Colonic mucosa (tissue), 4 donors: ENCODE data around the gene NPTX1. TPM values are rescaled to one million over a fixed set of nuclear protein-coding genes. Genes with fewer than 3 reads are reported as not detected.
"Not testable (repeated sequence)": the region's sequence is repeated elsewhere in the genome, so short reads cannot be mapped to it uniquely, and the experiment has no call there.

Experiments used
- DNase-seq: peaks from one replicate; pipeline ENCODE4 v3.0.0-alpha.2; 2020
- H3K27ac ChIP-seq: fragments of 200-600 bp; one replicate; pipeline ENCODE4 v1.8.0; 2021
- H3K27me3 ChIP-seq: fragments of 200-600 bp; one replicate; pipeline ENCODE4 v1.8.0; 2021
- H3K36me3 ChIP-seq: fragments of 200-600 bp; one replicate; pipeline ENCODE4 v1.8.0; 2021
- H3K4me1 ChIP-seq: fragments of 200-600 bp; one replicate; pipeline ENCODE4 v1.8.0; 2021; ENCODE audit warnings: mild to moderate bottlenecking
- H3K4me3 ChIP-seq: fragments of 200-600 bp; one replicate; pipeline ENCODE4 v1.8.0; 2021
- H3K9ac ChIP-seq, 2 donors: one replicate each; pipeline ENCODE4 v1.7.0; 2013; ENCODE audit warnings: control low read depth in 2 of 2, low read depth in 2 of 2, low read length in 2 of 2
- H3K9me3 ChIP-seq: fragments of 200-600 bp; one replicate; pipeline ENCODE4 v1.8.0; 2021
- intact Hi-C: fragments of 100-400 bp; cut with DNase I; formaldehyde crosslinking; loops from one replicate; pipeline ENCODE4 v1.14.1; 2022
- total RNA-seq, 2 donors: library from RNA; stranded (reverse); fragmentation: NEBNext Ultra II Directional in 1 of 2; extraction: Animal tissue kit (Norgen Biotek cat#: 25700) in 1 of 2; gene quantifications; one replicate each; pipeline ENCODE4 v1.2.1, GENCODE V29; 2021
- TF ChIP-seq, protein P1 (sequence below): fragments of 200-600 bp; IDR thresholded peaks from one replicate; pipeline ENCODE4 v1.8.0; 2022; ENCODE audit warnings: antibody characterized with exemption, mild to moderate bottlenecking
- donor health status: healthy.
- donor health status: DM: no; HTN: no; CAD: no.
- donor health status: DM: no; HTN: no; CAD: no.

The NPTX1 gene
- total RNA-seq, 2 donors from 2014 or later, result 0.10 to 7.1 TPM

DNA sequence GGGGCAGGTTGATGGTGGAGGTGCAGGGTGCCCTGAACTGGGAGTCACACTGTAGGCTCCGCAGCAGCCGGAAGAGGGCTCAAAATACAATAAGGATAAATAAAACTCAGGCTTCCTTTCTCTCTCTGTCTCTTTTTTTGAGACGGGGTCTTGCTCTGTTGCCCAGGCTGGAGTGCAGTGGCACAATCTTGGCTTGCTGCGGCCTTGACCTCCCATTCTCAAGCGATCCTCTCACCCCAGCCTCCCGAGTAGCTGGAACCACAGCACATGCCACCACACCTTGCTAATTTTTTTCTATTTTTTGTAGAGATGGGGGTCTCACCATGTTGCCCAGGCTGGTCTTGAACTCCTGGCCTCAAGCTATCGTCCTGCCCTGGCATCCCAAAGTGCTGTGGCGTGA is 32.9 kb upstream of the NPTX1 start:
- TF ChIP-seq, protein P1, sequence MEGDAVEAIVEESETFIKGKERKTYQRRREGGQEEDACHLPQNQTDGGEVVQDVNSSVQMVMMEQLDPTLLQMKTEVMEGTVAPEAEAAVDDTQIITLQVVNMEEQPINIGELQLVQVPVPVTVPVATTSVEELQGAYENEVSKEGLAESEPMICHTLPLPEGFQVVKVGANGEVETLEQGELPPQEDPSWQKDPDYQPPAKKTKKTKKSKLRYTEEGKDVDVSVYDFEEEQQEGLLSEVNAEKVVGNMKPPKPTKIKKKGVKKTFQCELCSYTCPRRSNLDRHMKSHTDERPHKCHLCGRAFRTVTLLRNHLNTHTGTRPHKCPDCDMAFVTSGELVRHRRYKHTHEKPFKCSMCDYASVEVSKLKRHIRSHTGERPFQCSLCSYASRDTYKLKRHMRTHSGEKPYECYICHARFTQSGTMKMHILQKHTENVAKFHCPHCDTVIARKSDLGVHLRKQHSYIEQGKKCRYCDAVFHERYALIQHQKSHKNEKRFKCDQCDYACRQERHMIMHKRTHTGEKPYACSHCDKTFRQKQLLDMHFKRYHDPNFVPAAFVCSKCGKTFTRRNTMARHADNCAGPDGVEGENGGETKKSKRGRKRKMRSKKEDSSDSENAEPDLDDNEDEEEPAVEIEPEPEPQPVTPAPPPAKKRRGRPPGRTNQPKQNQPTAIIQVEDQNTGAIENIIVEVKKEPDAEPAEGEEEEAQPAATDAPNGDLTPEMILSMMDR, result no peak
- no peaks in the 10 kb centered on the region for H3K36me3 ChIP-seq
- no peak overlapping the region for H3K4me3 ChIP-seq
- H3K27me3 ChIP-seq, result no peaks in the 10 kb centered on the region
- intact Hi-C loops, result no loop called here
- no peaks in the 10 kb centered on the region for H3K4me1 ChIP-seq
- no peak overlapping the region for H3K9ac ChIP-seq
- no peak for DNase-seq
- no peaks in the 10 kb centered on the region for H3K9me3 ChIP-seq
- H3K27ac ChIP-seq, result no peak overlapping the region

DNA sequence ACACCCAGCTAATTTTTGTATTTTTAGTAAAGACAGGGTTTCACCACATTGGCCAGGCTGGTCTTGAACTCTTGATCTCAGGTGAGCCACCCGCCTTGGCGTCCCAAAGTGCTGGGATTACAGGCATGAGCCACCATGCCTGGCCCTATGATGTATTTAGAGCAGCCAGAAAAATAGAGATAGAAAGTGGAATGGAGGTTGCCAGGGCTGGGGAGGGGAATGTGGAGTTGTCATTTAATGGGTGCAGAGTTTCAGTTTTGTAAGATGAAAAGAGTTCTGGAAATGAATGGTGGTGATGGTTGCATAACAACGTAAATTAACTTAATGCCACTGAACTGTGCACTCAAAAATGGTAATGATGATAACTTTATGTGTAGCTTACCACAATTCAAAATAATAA is 31.6 kb upstream of the NPTX1 start:
- no peaks in the 10 kb centered on the region for H3K36me3 ChIP-seq
- no peak overlapping the region for H3K4me3 ChIP-seq
- no peak overlapping the region for H3K27ac ChIP-seq
- H3K27me3 ChIP-seq, result no peaks in the 10 kb centered on the region
- H3K9me3 ChIP-seq, result no peaks in the 10 kb centered on the region
- H3K9ac ChIP-seq, result no peak overlapping the region
- no peaks in the 10 kb centered on the region for H3K4me1 ChIP-seq
- no peak for DNase-seq
- intact Hi-C loops, result no loop called here
- TF ChIP-seq, protein P1, result no peak

- DNase-seq, intact Hi-C loops, H3K27me3 ChIP-seq, H3K9me3 ChIP-seq, H3K4me3 ChIP-seq, H3K4me1 ChIP-seq, H3K27ac ChIP-seq, H3K9ac ChIP-seq, H3K36me3 ChIP-seq: not testable (repeated sequence)
Measured at GRCh38 chr17:80507177-80507576, 30.8 kb upstream of the NPTX1 start.

DNA sequence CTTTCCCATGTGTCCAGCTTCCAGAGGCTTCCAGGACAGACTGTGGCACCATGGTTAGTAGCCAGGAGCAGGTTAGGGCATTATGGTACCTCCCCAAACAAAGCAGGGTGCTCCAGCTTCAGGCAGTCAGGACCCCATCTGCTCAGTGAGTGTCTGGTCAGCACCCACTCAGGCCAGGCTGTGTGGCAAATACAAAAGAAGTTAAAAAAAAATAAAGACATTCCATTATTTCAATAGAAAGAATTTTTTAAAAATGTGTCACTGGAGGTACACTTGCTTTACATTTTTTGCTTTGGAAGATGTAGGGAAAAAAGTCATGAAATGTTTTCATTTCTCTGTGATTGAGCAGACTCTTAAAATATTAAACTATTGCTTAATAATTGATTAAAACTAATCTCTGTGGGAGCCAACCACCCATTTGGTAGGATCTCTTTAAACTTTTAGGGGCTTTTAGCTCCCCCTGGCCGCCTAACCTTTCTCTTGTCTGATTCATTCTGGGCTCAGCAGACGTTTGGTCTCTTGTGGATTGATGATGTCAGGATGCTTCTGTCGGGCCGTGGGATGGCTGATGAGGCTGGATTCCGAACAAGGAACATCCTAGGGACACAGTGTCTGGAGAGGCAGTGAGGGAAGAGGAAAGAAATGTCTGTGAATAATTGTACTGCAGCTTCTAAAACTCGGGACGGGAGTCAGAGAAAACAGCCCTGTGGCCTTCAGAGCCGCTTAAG is 28.4 kb upstream of the NPTX1 start:
- H3K36me3 ChIP-seq, result no peaks in the 10 kb centered on the region
- no peak for DNase-seq
- intact Hi-C loops, result no loop called here

GRCh38 chr17:80503921-80504320 is 27.5 kb upstream of the NPTX1 start:
- no peaks in the 10 kb centered on the region for H3K9me3 ChIP-seq
- intact Hi-C loops, result no loop called here
- H3K9ac ChIP-seq, result no peak overlapping the region
- H3K27ac ChIP-seq, result no peak overlapping the region
- no peaks in the 10 kb centered on the region for H3K36me3 ChIP-seq
- TF ChIP-seq, protein P1, result no peak
- no peaks in the 10 kb centered on the region for H3K27me3 ChIP-seq
- DNase-seq, result no peak
- H3K4me3 ChIP-seq, result no peak overlapping the region
- no peaks in the 10 kb centered on the region for H3K4me1 ChIP-seq

More for the DNA sequence above, 28.4 kb upstream of the NPTX1 start:
- Histone ChIP-seq H3K9ac (no peak overlapping the region), H3K27ac (no peak overlapping the region), H3K9me3 (no peaks in the 10 kb centered on the region), H3K4me1 (no peaks in the 10 kb centered on the region), H3K27me3 (no peaks in the 10 kb centered on the region), H3K4me3 (no peak overlapping the region)
- TF ChIP-seq, protein P1, result no peak

DNA sequence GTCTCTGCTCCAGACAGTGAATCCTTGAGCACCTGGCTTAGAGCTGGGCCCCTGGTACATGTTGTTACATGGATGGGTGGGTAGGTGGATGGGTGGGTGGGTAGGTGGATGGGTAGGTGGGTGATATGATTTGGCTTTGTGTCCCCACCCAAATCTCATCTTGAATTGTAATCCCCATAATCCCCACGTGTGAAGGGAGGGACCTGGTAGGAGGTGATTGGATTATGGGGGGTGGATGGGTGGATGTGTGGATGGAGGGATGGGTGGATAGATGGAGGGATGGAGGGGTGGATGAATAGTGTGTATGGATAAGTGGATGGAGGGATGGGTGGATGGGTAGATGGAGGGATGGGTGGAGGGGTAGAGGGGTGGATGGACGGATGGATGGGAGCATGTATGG is 26.6 kb upstream of the NPTX1 start:
- Histone ChIP-seq H3K27ac (no peak overlapping the region), H3K9ac (no peak overlapping the region), H3K36me3 (no peaks in the 10 kb centered on the region), H3K27me3 (no peaks in the 10 kb centered on the region), H3K4me1 (no peaks in the 10 kb centered on the region), H3K9me3 (no peaks in the 10 kb centered on the region), H3K4me3 (no peak overlapping the region)
- TF ChIP-seq, protein P1, result no peak
- DNase-seq, result no peak
- intact Hi-C loops, result no loop called here
